M059J (cell line): ENCODE measurements around the gene RPH3AL. TPM values are rescaled to one million over a fixed set of nuclear protein-coding genes. Genes with fewer than 3 reads are reported as not detected.
A peak's percentile ranks its signal among the peaks of the same experiment; 100 is the strongest.

Source experiments
- DNase-seq: peaks from one replicate; pipeline ENCODE4 v3.0.0-alpha.2; 2012; ENCODE audit warnings: low read depth
- total RNA-seq: library from RNA; depleted of rRNA; stranded (reverse); fragments of >200 nt; shearing (Covaris generic); gene quantifications from 2 replicates; pipeline ENCODE4 v1.2.3, GENCODE V29; 2014; rRNA removed

Gene RPH3AL
- 0.81 and 5.5 TPM in 2 replicates for total RNA-seq

GRCh38 chr17:352421-353212 is at the start of gene RPH3AL:
Gene RPH3AL, minus strand, starts transcription at chr17:352807. Its CDS starts 25,264 bp downstream, at chr17:327543.
- DNase-seq: no peak

GRCh38 chr17:400257-400656 is 47.6 kb upstream of the RPH3AL start:
- no peak for DNase-seq

GRCh38 chr17:396788-397187 is 44.2 kb upstream of the RPH3AL start:
- no peak for DNase-seq

GRCh38 chr17:395974-396373 is 43.4 kb upstream of the RPH3AL start:
- DNase-seq: no peak

- DNase-seq: no peak
Measured at GRCh38 chr17:395179-395578, 42.6 kb upstream of the RPH3AL start.

GRCh38 chr17:394718-395095 is 42.1 kb upstream of the RPH3AL start:
- no peak for DNase-seq

GRCh38 chr17:393806-394717 is 41.5 kb upstream of the RPH3AL start:
- DNase-seq: no peak

GRCh38 chr17:391850-392249 is 39.2 kb upstream of the RPH3AL start:
- DNase-seq: no peak

- no peak for DNase-seq
Measured at GRCh38 chr17:390025-390424, 37.4 kb upstream of the RPH3AL start.

GRCh38 chr17:388087-388486 is 35.5 kb upstream of the RPH3AL start:
- no peak for DNase-seq

GRCh38 chr17:386141-386876 is 33.7 kb upstream of the RPH3AL start:
- DNase-seq: peak; percentile 49

- DNase-seq: no peak
Measured at GRCh38 chr17:385836-386140, 33.2 kb upstream of the RPH3AL start.

GRCh38 chr17:385178-385835 is 32.7 kb upstream of the RPH3AL start:
- peak; percentile 56 for DNase-seq

- DNase-seq: no peak
Measured at GRCh38 chr17:384622-385177, 32.1 kb upstream of the RPH3AL start.

- no peak for DNase-seq
Measured at GRCh38 chr17:383771-384621, 31.4 kb upstream of the RPH3AL start.

GRCh38 chr17:382644-383533 is 30.3 kb upstream of the RPH3AL start:
- peak; percentile 51 for DNase-seq

GRCh38 chr17:381941-382643 is 29.5 kb upstream of the RPH3AL start:
- no peak for DNase-seq

- DNase-seq: peak; percentile 34
Measured at GRCh38 chr17:381516-381915, 28.9 kb upstream of the RPH3AL start.
